Kidney (tissue), 14 donors: ENCODE measurements around the gene SYT14. TPM values are rescaled to one million over a fixed set of nuclear protein-coding genes. Genes with fewer than 3 reads are reported as not detected.
"Not testable (repeated sequence)": the region's sequence is repeated elsewhere in the genome, so short reads cannot be mapped to it uniquely, and the experiment has no call there.

ENCODE experiments used
- DNase-seq, 5 donors: peaks; one replicate each; pipeline ENCODE4 v3.0.0-alpha.2; 2013 to 2020
- FAIRE-seq: peaks from 2 replicates; lab custom pipeline; 2012; peaks lifted over from hg19 to GRCh38; lab: Jason Lieb, UNC
- H3K27ac ChIP-seq, 2 donors: one replicate each; pipeline ENCODE4 v1.7.0; 2013; ENCODE audit warnings: low read depth in 2 of 2, low read length in 2 of 2, inconsistent platforms in 1 of 2
- H3K27me3 ChIP-seq: one replicate; pipeline ENCODE4 v1.7.1; 2013; ENCODE audit warnings: low read length, inconsistent platforms; ENCODE audit not compliant: control insufficient read depth, insufficient read depth
- H3K36me3 ChIP-seq, 3 donors: one replicate each; pipeline versions ENCODE4 v1.7.0 to v1.7.1; 2013; ENCODE audit warnings: low read length in 3 of 3, control low read depth in 1 of 3, inconsistent platforms in 1 of 3; ENCODE audit not compliant: insufficient read depth in 3 of 3, control insufficient read depth in 2 of 3
- H3K4me1 ChIP-seq, 3 donors: one replicate each; pipeline versions ENCODE4 v1.7.0 to v1.7.1; 2013; ENCODE audit warnings: low read length in 3 of 3, inconsistent platforms in 1 of 3, low read depth in 1 of 3; ENCODE audit not compliant: control insufficient read depth in 2 of 3, insufficient read depth in 2 of 3
- H3K4me3 ChIP-seq, 3 donors: one replicate each; pipeline versions ENCODE4 v1.7.0 to v1.8.1; 2013; ENCODE audit warnings: low read length in 3 of 3, control low read depth in 1 of 3, inconsistent platforms in 1 of 3
- H3K9ac ChIP-seq, 3 donors: one replicate each; pipeline versions ENCODE4 v1.7.0 to v1.7.1; 2013; ENCODE audit warnings: low read length in 3 of 3, control low read depth in 1 of 3, inconsistent platforms in 1 of 3
- H3K9me3 ChIP-seq, 3 donors: one replicate each; pipeline versions ENCODE4 v1.7.0 to v1.7.1; 2013; ENCODE audit warnings: low read length in 3 of 3, control low read depth in 1 of 3, inconsistent platforms in 1 of 3; ENCODE audit not compliant: control insufficient read depth in 2 of 3, insufficient read depth in 1 of 3
- intact Hi-C: fragments of 100-400 bp; cut with DNase I; formaldehyde crosslinking; loops from one replicate; pipeline ENCODE4 v1.11.1; 2022
- polyA plus RNA-seq: library from polyadenylated mRNA; stranded (reverse); fragments of 350-450 nt; fragmentation: Illumina TruSeq; extraction: RNeasy Lipid Tissue Mini Kit (QIAGEN cat#74804); gene quantifications from one replicate; pipeline ENCODE4 v1.2.3, GENCODE V29; 2014; ENCODE audit warnings: low read depth, low replicate concordance; ENCODE audit not compliant: insufficient read depth
- total RNA-seq: library from RNA; stranded (reverse); fragmentation: NEBNext Ultra II Directional; extraction: Animal tissue kit (Norgen Biotek cat#: 25700); gene quantifications from one replicate; pipeline ENCODE4 v1.2.1, GENCODE V29; 2021
- TF ChIP-seq, protein P1 (sequence below): IDR thresholded peaks from 3 replicates; pipeline ENCODE4 v1.5.1; 2012; ENCODE audit warnings: mild to moderate bottlenecking, moderate library complexity, borderline replicate concordance; ENCODE audit not compliant: insufficient read depth; ENCODE audit errors: extremely low read depth
- donor health status: control.
- donor health status: control.
- donor health status: control.
- donor health status: control.
- donor health status: control.
- donor health status: DM: yes; HTN: yes; CAD: no.
- donor health status: Normal renal cell carcinoma (clear cell type).

The SYT14 gene
- total and polyA plus RNA-seq, 2 donors from 2014 or later, result 0.22 to 1.3 TPM

GRCh38 chr1:210174133-210174532 lies 236.1 kb downstream of the SYT14 start:
- DNase-seq (no peak), FAIRE-seq (no peak)
- TF ChIP-seq, protein P1, sequence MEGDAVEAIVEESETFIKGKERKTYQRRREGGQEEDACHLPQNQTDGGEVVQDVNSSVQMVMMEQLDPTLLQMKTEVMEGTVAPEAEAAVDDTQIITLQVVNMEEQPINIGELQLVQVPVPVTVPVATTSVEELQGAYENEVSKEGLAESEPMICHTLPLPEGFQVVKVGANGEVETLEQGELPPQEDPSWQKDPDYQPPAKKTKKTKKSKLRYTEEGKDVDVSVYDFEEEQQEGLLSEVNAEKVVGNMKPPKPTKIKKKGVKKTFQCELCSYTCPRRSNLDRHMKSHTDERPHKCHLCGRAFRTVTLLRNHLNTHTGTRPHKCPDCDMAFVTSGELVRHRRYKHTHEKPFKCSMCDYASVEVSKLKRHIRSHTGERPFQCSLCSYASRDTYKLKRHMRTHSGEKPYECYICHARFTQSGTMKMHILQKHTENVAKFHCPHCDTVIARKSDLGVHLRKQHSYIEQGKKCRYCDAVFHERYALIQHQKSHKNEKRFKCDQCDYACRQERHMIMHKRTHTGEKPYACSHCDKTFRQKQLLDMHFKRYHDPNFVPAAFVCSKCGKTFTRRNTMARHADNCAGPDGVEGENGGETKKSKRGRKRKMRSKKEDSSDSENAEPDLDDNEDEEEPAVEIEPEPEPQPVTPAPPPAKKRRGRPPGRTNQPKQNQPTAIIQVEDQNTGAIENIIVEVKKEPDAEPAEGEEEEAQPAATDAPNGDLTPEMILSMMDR, result no peak

DNA sequence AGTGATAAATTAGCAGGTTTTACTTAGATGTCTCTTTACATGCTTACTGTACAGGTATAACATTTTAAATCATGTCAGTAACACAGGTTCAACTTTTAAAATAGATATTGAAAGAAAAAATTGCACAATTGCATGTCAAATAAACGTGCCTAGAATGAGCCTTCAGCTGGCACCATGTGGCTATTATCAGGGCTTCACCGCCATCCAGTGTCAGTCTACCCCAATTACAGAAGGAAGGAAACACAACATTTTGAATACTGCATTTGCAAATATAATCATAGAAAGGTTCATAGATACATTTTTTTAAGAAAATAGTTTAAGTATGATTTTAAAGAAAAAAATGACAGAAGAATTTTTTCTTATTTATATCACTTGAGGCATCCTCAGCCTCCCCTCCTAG lies 247.0 kb downstream of the SYT14 start:
- no peaks in the 10 kb centered on the region for H3K9me3 ChIP-seq
- intact Hi-C loops, result no loop called here
- H3K9ac ChIP-seq, result no peak overlapping the region
- no peak for FAIRE-seq
- TF ChIP-seq, protein P1, result no peak
- H3K36me3 ChIP-seq, result no peaks in the 10 kb centered on the region
- no peak overlapping the region for H3K27ac ChIP-seq
- no peaks in the 10 kb centered on the region for H3K27me3 ChIP-seq
- DNase-seq, result no peak
- no peak overlapping the region for H3K4me3 ChIP-seq
- H3K4me1 ChIP-seq, result no peaks in the 10 kb centered on the region

More at GRCh38 chr1:210174133-210174532, 236.1 kb downstream of the SYT14 start:
- Histone ChIP-seq H3K27me3 (no peaks in the 10 kb centered on the region), H3K4me3 (no peak overlapping the region), H3K9ac (no peak overlapping the region), H3K4me1 (no peaks in the 10 kb centered on the region), H3K27ac (no peak overlapping the region), H3K9me3 (no peaks in the 10 kb centered on the region), H3K36me3 (no peaks in the 10 kb centered on the region)
- intact Hi-C loops, result no loop called here

- DNase-seq, H3K27ac ChIP-seq, H3K9ac ChIP-seq, H3K4me3 ChIP-seq, intact Hi-C loops, H3K4me1 ChIP-seq, H3K9me3 ChIP-seq, H3K36me3 ChIP-seq, H3K27me3 ChIP-seq, FAIRE-seq: not testable (repeated sequence)
These were observed 250.0 kb downstream of the SYT14 start for GRCh38 chr1:210187849-210188606.

GRCh38 chr1:210189426-210189825 lies 251.4 kb downstream of the SYT14 start:
- FAIRE-seq, result no peak

More at GRCh38 chr1:210189426-210189825, 251.4 kb downstream of the SYT14 start:
- H3K9ac ChIP-seq, result no peak overlapping the region
- no peaks in the 10 kb centered on the region for H3K27me3 ChIP-seq
- TF ChIP-seq, protein P1, result no peak
- no peak overlapping the region for H3K4me3 ChIP-seq
- intact Hi-C loops, result no loop called here
- DNase-seq, result no peak
- no peaks in the 10 kb centered on the region for H3K36me3 ChIP-seq
- H3K27ac ChIP-seq, result no peak overlapping the region
- no peaks in the 10 kb centered on the region for H3K4me1 ChIP-seq
- no peaks in the 10 kb centered on the region for H3K9me3 ChIP-seq
